ENCODE results near the gene F7.
"Not testable (repeated sequence)": the region's sequence is repeated elsewhere in the genome, so short reads cannot be mapped to it uniquely, and the experiment has no call there.

The F7 gene

GRCh38 chr13:113157206-113157928, 51.8 kb downstream of the F7 start:
- DNase-seq, result no peak

DNA sequence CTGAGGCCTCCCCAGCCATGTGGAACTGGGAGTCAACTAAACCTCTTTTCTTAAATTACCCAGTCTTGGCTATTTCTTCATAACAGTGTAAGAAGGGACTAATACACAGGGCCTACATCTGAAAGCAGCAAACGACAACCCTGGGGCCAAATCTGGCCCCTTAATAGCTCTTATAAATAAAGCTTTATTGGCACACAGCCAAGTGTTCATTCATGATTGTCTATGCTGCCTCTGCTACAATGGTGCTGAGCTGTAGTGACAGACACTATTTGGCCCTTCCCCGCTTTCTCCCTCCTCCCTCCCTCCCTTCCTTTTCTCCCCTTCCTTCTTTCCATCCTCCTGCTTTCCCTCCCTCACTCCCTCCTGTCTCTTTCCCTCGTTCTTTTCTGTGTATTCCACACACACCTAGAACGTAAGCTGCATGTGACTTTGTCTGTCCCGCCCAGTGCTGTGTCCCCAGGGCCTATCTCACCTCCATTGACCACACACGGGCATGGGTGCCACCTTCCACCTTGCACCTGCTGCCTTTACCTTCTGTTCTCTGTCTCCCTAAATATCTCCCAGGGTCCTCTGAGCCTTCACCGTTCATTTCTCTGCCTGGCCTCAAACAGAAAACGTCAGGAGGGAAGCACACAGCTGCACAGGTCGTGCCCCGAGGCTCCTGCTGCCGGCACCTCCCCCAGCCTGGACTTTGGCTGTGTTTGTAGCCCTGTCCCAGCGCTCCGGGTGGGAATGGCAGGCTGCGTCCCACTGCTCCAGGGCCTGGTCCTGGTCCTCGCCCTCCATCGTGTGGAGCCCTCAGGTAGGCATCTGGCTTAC, 52.5 kb downstream of the F7 start, which contains the start of gene PROZ:
PROZ (plus strand) TSS at position 720 of the 819 bp plus-strand sequence; CDS start at position 733, 13 bp downstream.
- DNase-seq, result no peak

DNA sequence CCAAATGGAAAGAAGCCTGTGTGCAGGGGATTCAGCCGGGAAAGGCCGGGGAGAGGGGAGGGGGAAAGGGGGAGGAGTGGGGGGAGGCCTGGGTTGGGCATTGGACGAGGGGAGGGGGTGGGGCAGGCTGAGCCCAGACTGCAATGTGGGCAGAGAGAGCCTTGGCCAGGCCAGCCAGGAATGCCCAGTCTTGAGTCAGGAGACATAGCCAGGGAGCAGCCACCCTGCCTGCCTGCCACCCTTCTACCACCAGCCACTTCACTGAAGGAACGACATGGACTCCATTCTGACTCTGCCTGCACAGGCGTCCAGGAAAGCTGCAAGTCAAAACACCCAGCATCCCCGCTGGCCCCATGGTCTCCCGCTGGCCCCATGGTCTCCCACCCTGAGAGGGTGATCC, 53.4 kb downstream of the F7 start:
- DNase-seq, result no peak

DNA sequence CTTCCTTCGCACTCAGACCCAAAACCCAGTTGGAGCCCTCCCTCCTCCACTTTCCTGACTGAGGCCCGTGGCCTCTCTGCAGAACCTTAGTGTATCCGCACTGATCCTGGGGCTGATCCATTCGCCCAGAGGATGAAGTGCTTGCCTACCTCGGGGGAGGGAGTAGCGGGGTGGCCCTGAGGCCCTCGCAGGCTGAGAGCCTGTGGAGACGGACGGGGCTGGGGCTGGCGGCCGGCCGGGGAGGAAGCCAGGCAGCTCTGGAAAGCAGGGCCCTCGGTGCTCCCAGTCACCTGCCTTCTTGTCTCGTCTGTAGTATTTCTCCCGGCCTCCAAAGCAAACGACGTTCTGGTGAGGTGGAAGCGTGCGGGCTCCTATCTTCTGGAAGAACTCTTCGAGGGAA, 54.1 kb downstream of the F7 start:
- no peak for DNase-seq

- no peak for DNase-seq
Measured at GRCh38 chr13:113160983-113161382, 55.4 kb downstream of the F7 start.

DNA sequence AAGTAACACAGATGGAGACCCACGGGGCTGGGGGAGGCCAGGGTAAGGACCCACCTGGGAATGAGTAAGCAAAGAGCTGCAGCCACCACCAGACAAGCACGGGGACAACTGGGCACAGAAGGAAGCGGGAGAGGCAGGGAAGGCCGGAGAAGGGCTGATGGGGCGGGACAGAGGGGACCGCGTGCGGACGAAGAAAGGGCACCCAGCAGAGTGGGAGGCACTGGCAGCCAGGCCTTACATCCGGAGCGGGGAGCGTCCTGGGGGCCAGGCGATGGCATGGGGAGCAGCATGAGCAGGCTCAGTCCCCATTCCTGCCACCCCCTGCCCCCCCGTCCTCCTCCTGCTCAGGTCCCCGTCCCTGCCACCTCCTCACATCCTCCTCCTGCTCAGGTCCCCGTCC, 55.8 kb downstream of the F7 start:
- DNase-seq, result no peak

DNA sequence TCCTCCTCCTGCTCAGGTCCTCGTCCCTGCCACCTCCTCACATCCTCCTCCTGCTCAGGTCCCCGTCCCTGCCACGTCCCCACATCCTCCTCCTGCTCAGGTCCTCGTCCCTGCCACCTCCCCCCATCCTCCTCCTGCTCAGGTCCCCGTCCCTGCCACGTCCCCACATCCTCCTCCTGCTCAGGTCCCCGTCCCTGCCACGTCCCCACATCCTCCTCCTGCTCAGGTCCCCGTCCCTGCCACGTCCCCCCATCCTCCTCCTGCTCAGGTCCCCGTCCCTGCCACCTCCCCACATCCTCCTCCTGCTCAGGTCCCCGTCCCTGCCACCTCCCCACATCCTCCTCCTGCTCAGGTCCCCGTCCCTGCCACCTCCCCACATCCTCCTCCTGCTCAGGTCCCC, 56.4 kb downstream of the F7 start:
- not testable (repeated sequence) for DNase-seq

- DNase-seq, result no peak
Measured at GRCh38 chr13:113162783-113163685, 57.4 kb downstream of the F7 start.

- DNase-seq, result no peak
Measured at GRCh38 chr13:113164492-113164891, 58.9 kb downstream of the F7 start.

- peak; percentile 26 for DNase-seq
Measured at GRCh38 chr13:113166266-113166665, 60.7 kb downstream of the F7 start.

GRCh38 chr13:113166681-113167080, 61.1 kb downstream of the F7 start:
- DNase-seq, result no peak

- DNase-seq, result no peak
Measured at GRCh38 chr13:113167155-113167554, 61.6 kb downstream of the F7 start.

GRCh38 chr13:113167575-113167974, 62.0 kb downstream of the F7 start:
- no peak for DNase-seq

DNA sequence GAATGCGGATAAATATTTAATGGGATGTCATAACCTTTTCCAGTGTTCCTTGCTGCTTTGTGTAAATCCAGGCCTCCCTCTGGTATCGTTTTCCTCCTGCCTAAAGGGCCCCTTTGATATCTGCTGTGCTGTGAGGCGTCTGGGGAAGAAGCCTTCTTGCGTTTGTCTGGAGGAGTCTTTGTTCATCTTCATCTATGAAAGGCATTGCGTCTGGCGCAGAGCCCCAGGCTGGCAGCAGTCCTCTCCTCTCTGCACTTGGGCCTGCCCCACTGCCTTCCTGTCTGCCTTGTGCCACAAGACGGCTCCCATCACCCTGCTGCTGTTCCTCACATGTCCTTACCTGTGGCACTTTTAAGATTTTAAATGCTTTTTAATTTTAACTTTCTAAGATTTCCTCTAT, 62.6 kb downstream of the F7 start:
- no peak for DNase-seq

GRCh38 chr13:113169277-113170272, 64.0 kb downstream of the F7 start:
- no peak for DNase-seq

Data from stimulated activated CD4-positive, alpha-beta T cell treated with anti-CD3 and anti-CD28 coated beads, Interleukin-15, amount 100 ng/mL, for 24 hours (primary cell).